OCI-LY3 (cell line): ENCODE results near the gene BAG1.

Source experiments
- H2AFZ ChIP-seq: fragments of 200-600, 300-600 bp; shearing (Covaris generic); 2 replicates; pipeline ENCODE4 v1.6.0; 2014; ENCODE audit warnings: antibody characterized with exemption, low read depth, low read length
- H3K27ac ChIP-seq: fragments of 200-600, 300-600 bp; sonication (generic); 2 replicates; pipeline ENCODE4 v1.5.1; 2014; ENCODE audit warnings: mild to moderate bottlenecking, low read length, moderate library complexity, mixed read lengths
- H3K27me3 ChIP-seq: fragments of 200-600, 300-600 bp; sonication (generic); 2 replicates; pipeline ENCODE4 v1.6.1; 2014; ENCODE audit warnings: low read depth, low read length, mixed read lengths
- H3K36me3 ChIP-seq: fragments of 200-600, 300-600 bp; sonication (generic); replicated peaks from 2 replicates; pipeline ENCODE3; 2014; ENCODE audit warnings: low read depth, low read length, mixed read lengths
- H3K4me1 ChIP-seq: fragments of 300-600, 200-600 bp; sonication (generic); 2 replicates; pipeline ENCODE4 v1.6.1; 2014; ENCODE audit warnings: low read length, mixed read lengths
- H3K4me2 ChIP-seq: fragments of 200-600, 300-600 bp; sonication (generic); 2 replicates; pipeline ENCODE4 v1.6.1; 2014; ENCODE audit warnings: low read length, mixed read lengths
- H3K4me3 ChIP-seq: fragments of 300-600, 200-600 bp; sonication (generic); 2 replicates; pipeline ENCODE4 v1.5.1; 2014; ENCODE audit warnings: antibody characterized with exemption, mild to moderate bottlenecking, low read length, moderate library complexity
- H3K79me2 ChIP-seq: fragments of 300-600, 200-600 bp; shearing (Covaris generic); 2 replicates; pipeline ENCODE4 v1.6.1; 2014; ENCODE audit warnings: mild to moderate bottlenecking, low read length, mixed read lengths
- H3K9ac ChIP-seq: fragments of 300-600, 200-600 bp; shearing (Covaris generic); 2 replicates; pipeline ENCODE4 v1.6.0; 2014; ENCODE audit warnings: mild to moderate bottlenecking, low read length, moderate library complexity
- H3K9me3 ChIP-seq: fragments of 200-600, 300-600 bp; shearing (Covaris generic); 2 replicates; pipeline ENCODE4 v1.6.1; 2014; ENCODE audit warnings: low read length, mixed read lengths; ENCODE audit not compliant: insufficient read depth
- H4K20me1 ChIP-seq: fragments of 200-600, 300-600 bp; sonication (generic); 2 replicates; pipeline ENCODE4 v1.6.1; 2016; ENCODE audit warnings: low read length, mixed read lengths; ENCODE audit not compliant: insufficient read depth
- EZH2phosphoT487 ChIP-seq: fragments of 200-600 bp; shearing (Covaris generic); IDR thresholded peaks from 2 replicates; pipeline ENCODE4 v1.6.1; 2018; ENCODE audit warnings: antibody characterized with exemption, mixed run types, low read depth
- TF ChIP-seq, protein P1 (sequence below): fragments of 200-600, 300-600 bp; sonication (generic); IDR thresholded peaks from 2 replicates; pipeline ENCODE4 v1.5.1; 2014; ENCODE audit warnings: antibody characterized with exemption, low read length, low read depth

BAG1 gene

DNA sequence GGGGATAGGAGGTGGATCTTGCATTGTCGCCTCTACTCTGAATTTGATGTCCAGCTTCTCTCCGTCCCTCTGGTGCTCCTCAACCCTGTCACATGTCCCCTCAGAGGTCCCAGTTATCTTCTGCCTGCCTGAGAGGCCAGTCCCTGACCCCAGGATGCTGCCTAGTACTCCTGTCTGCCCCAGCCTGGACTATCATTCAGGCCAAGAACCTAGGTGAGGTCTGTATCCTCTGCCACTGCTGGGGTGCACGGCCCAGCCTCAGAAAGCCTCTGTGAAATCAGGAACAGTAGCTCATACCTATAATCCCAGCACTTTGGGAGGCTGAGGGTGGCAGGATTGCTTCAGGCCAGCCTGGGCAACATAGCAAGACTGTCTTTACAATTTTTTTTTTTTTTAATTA is 15.9 kb downstream of the BAG1 start:
- H3K9ac ChIP-seq, result no peak overlapping the region

DNA sequence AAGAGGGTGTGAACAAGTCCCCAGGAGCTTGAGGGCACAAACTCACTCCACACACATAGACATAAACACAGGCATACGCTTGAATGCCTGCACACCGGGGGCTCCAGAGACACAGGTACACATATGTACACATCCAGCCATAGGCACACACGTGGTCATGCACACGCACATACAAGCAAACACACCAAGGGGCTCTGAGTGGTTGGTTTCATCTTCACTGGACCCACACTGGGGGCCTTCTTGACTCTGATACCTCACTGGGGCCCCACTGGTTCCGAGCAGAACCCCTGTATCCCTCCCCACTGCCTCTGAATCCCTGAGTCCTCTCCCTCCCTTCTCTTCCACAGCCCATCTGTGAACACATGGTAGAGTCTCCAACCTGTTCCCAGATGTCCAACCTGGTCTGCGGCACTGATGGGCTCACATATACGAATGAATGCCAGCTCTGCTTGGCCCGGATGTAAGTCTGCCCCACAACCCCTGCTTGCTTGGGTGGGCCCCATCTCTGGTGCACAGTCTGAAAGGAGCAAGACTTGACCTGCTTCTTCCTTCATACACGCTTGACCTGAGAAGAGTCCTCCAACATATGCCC is 18.1 kb downstream of the BAG1 start:
- no peaks in the 10 kb centered on the region for H3K27me3 ChIP-seq
- no peak overlapping the region for H3K4me3 ChIP-seq
- H3K9ac ChIP-seq, result no peak overlapping the region
- H3K9me3 ChIP-seq, result no peaks in the 10 kb centered on the region
- H2AFZ ChIP-seq, result no peak overlapping the region
- no peak overlapping the region for H3K27ac ChIP-seq
- H3K36me3 ChIP-seq, result peaks cover 14% of the 10 kb centered on the region
- no peaks in the 10 kb centered on the region for H3K79me2 ChIP-seq
- no peak overlapping the region for H3K4me2 ChIP-seq
- TF ChIP-seq, protein P1, sequence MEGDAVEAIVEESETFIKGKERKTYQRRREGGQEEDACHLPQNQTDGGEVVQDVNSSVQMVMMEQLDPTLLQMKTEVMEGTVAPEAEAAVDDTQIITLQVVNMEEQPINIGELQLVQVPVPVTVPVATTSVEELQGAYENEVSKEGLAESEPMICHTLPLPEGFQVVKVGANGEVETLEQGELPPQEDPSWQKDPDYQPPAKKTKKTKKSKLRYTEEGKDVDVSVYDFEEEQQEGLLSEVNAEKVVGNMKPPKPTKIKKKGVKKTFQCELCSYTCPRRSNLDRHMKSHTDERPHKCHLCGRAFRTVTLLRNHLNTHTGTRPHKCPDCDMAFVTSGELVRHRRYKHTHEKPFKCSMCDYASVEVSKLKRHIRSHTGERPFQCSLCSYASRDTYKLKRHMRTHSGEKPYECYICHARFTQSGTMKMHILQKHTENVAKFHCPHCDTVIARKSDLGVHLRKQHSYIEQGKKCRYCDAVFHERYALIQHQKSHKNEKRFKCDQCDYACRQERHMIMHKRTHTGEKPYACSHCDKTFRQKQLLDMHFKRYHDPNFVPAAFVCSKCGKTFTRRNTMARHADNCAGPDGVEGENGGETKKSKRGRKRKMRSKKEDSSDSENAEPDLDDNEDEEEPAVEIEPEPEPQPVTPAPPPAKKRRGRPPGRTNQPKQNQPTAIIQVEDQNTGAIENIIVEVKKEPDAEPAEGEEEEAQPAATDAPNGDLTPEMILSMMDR, result no peak
- no peak for TF ChIP-seq EZH2phosphoT487
- peaks cover 4% of the 10 kb centered on the region; the same call in 1 of the 2 replicates for H3K4me1 ChIP-seq
- H4K20me1 ChIP-seq, result no peaks in the 10 kb centered on the region

More for the DNA sequence above, 15.9 kb downstream of the BAG1 start:
- Histone ChIP-seq H3K4me2 (no peak overlapping the region), H3K4me3 (no peak overlapping the region), H2AFZ (no peak overlapping the region), H3K27me3 (no peaks in the 10 kb centered on the region), H3K9me3 (no peaks in the 10 kb centered on the region), H3K4me1 (peaks cover 4% of the 10 kb centered on the region; the same call in 1 of the 2 replicates), H4K20me1 (no peaks in the 10 kb centered on the region), H3K36me3 (peaks cover 22% of the 10 kb centered on the region), H3K27ac (no peak overlapping the region), H3K79me2 (no peaks in the 10 kb centered on the region)
- TF ChIP-seq EZH2phosphoT487, result no peak
- TF ChIP-seq, protein P1, result no peak

DNA sequence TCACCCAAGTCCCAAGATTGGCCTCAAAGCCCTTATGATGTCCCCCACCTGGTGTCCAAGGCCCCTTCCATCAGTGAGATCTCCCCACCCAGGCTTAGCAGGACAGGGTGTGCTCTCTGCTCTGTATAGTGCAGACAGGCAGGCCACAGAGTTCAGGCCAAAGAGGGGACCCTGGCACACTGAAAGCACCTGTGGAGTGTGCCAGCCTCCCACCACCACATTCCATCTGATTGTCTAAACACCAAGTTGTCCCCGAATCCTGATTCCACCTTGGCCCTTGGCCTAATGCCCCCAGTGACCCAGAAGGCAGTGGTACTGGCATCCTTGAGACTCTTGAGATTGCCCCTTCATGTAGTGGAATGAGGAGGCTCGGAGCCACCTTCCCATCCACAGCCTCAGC is 19.2 kb downstream of the BAG1 start:
- Histone ChIP-seq H3K36me3 (peaks cover 11% of the 10 kb centered on the region), H3K9ac (no peak overlapping the region), H3K27ac (no peak overlapping the region), H3K27me3 (no peaks in the 10 kb centered on the region), H4K20me1 (no peaks in the 10 kb centered on the region), H2AFZ (no peak overlapping the region), H3K4me1 (peaks cover 4% of the 10 kb centered on the region; the same call in 1 of the 2 replicates), H3K4me2 (no peak overlapping the region), H3K79me2 (no peaks in the 10 kb centered on the region), H3K4me3 (no peak overlapping the region), H3K9me3 (no peaks in the 10 kb centered on the region)
- TF ChIP-seq, protein P1, result no peak
- no peak for TF ChIP-seq EZH2phosphoT487

- Histone ChIP-seq H3K9me3 (no peaks in the 10 kb centered on the region), H3K27me3 (no peaks in the 10 kb centered on the region), H3K79me2 (no peaks in the 10 kb centered on the region), H3K27ac (no peak overlapping the region), H3K4me2 (no peak overlapping the region), H3K36me3 (peaks cover 6% of the 10 kb centered on the region), H3K9ac (no peak overlapping the region), H3K4me1 (peaks cover 3% of the 10 kb centered on the region; the same call in 1 of the 2 replicates), H4K20me1 (no peaks in the 10 kb centered on the region), H2AFZ (no peak overlapping the region), H3K4me3 (no peak overlapping the region)
- TF ChIP-seq, protein P1, result no peak
- no peak for TF ChIP-seq EZH2phosphoT487
These were observed 20.2 kb downstream of the BAG1 start for GRCh38 chr9:33244137-33244784.
